K562 (cell line): Measurements from ENCODE around the gene CENPP. TPM values are rescaled to one million over a fixed set of nuclear protein-coding genes. Genes with fewer than 3 reads are reported as not detected.
A peak's percentile ranks its signal among the peaks of the same experiment; 100 is the strongest.

Experiments used
- ATAC-seq: fragments of 200-7000 bp; cut with Tn5 transposase; 3 replicates; pipeline ENCODE4 v1.9.1; 2020; ENCODE audit warnings: moderate library complexity
- BruUV-seq: library from RNA; stranded (reverse); fragments of 400-500 nt; replicated peaks from 2 replicates; lab custom pipeline; 2021; lab: Mats Ljungman, UMichigan
- CTCF ChIA-PET: fragments of 300-600 bp; formaldehyde crosslinking; extraction: SDS; loops from one replicate; lab custom pipeline; 2021; ENCODE audit warnings: low intra/inter-chr PET ratio; lab: Yijun Ruan, JAX
- POLR2A ChIA-PET: fragments of 300-600, 350-650 bp; sonication (Branson Sonifier 250); formaldehyde crosslinking; extraction: SDS; loops from one replicate; lab custom pipeline; 2021; ENCODE audit warnings: antibody characterized with exemption, inconsistent platforms; lab: Yijun Ruan, JAX
- DNase-seq, 4 experiments: peaks; one replicate each; pipeline versions ENCODE4 v3.0.0 to v3.0.0-alpha.2; 2011 to 2018; ENCODE audit warnings: low spot score in 3 of 4, mixed read lengths in 3 of 4; ENCODE audit errors: extremely low read depth in 1 of 4
- FAIRE-seq: peaks from 2 replicates; lab custom pipeline; 2011; peaks lifted over from hg19 to GRCh38; lab: Jason Lieb, UNC
- H2AFZ ChIP-seq: 2 replicates; pipeline ENCODE4 v1.6.0; 2011; ENCODE audit warnings: low read depth, low read length, control low read depth, inconsistent platforms
- H3K27ac ChIP-seq: fragments of 200-600 bp; 3 replicates; pipeline ENCODE4 v1.8.0; 2011; ENCODE audit warnings: low read depth, mild to moderate bottlenecking, control low read depth, inconsistent platforms, low read length, moderate library complexity, mixed read lengths; ENCODE audit errors: extremely low read depth
- H3K27me3 ChIP-seq, 2 experiments: fragments of 300-600 bp in 1 of 2; 2 replicates in 1 of 2; 3 replicates in 1 of 2; pipeline versions ENCODE4 v1.6.0 to v1.8.0; 2011; ENCODE audit warnings: inconsistent platforms in 2 of 2, low read length in 2 of 2, mild to moderate bottlenecking in 1 of 2, mixed read lengths in 1 of 2, moderate library complexity in 1 of 2; ENCODE audit not compliant: control insufficient read depth in 2 of 2, insufficient read depth in 2 of 2
- H3K36me3 ChIP-seq: fragments of 300-600 bp; 3 replicates; pipeline ENCODE4 v1.8.0; 2011; ENCODE audit warnings: mild to moderate bottlenecking, low read length, inconsistent platforms; ENCODE audit not compliant: control insufficient read depth, insufficient read depth
- H3K4me1 ChIP-seq, 2 experiments: fragments of 200-600 bp in 1 of 2; replicated peaks in 1 of 2; 2 replicates in 1 of 2; 3 replicates in 1 of 2; pipeline versions ENCODE4 v1.5.1 to v1.8.0; 2011; ENCODE audit warnings: inconsistent platforms in 2 of 2, low read length in 2 of 2, mild to moderate bottlenecking in 1 of 2, mixed read lengths in 1 of 2, moderate library complexity in 1 of 2; ENCODE audit not compliant: control insufficient read depth in 2 of 2, insufficient read depth in 2 of 2
- H3K4me2 ChIP-seq: 2 replicates; pipeline ENCODE4 v1.6.1; 2011; ENCODE audit warnings: low read length, control low read depth, inconsistent platforms, mixed read lengths; ENCODE audit not compliant: insufficient read depth
- H3K4me3 ChIP-seq: fragments of 200-600 bp; sonication (generic), shearing (Covaris generic); 2 replicates; pipeline ENCODE4 v1.5.1; 2016; ENCODE audit warnings: control low read depth, inconsistent platforms
- H3K79me2 ChIP-seq: fragments of 200-600 bp; 3 replicates; pipeline ENCODE4 v1.8.0; 2011; ENCODE audit warnings: low read length, inconsistent platforms; ENCODE audit not compliant: control insufficient read depth, insufficient read depth
- H3K9ac ChIP-seq, 2 experiments: 2 replicates each; pipeline versions ENCODE4 v1.6.0 to v1.6.1; 2011; ENCODE audit warnings: low read depth in 2 of 2, low read length in 2 of 2, control low read depth in 1 of 2, inconsistent platforms in 1 of 2, mild to moderate bottlenecking in 1 of 2, mixed read lengths in 1 of 2; ENCODE audit not compliant: insufficient read depth in 1 of 2
- H3K9me1 ChIP-seq: one replicate; pipeline ENCODE4 v1.6.0; 2011; ENCODE audit warnings: inconsistent platforms, mild to moderate bottlenecking, low read length, moderate library complexity; ENCODE audit not compliant: control insufficient read depth, insufficient read depth
- H3K9me3 ChIP-seq: replicated peaks from 2 replicates; pipeline ENCODE4 v1.5.1; 2011; ENCODE audit warnings: low read depth, low read length, inconsistent platforms; ENCODE audit not compliant: control insufficient read depth, insufficient read depth
- H4K20me1 ChIP-seq: replicated peaks from 2 replicates; pipeline ENCODE4 v1.6.1; 2011; ENCODE audit warnings: low read length, inconsistent platforms, mixed read lengths; ENCODE audit not compliant: control insufficient read depth, insufficient read depth
- CEBPG ChIP-seq, 3 experiments: fragments of 200-800 bp in 1 of 3; sonication (Bioruptor generic) in 1 of 3; sonication (generic) in 1 of 3; formaldehyde crosslinking in 1 of 3; IDR thresholded peaks in 2 of 3; conservative IDR thresholded peaks in 1 of 3; 2 replicates each; pipeline versions ENCODE4 v1.6.1 to v1.8.0; 2016 to 2022; ENCODE audit warnings: missing compliant biosample characterization in 2 of 3, missing genetic modification characterization in 2 of 3, mild to moderate bottlenecking in 1 of 3, missing genetic modification reagents in 1 of 3
- CREB1 ChIP-seq, 2 experiments: sonication (generic) in 1 of 2; formaldehyde crosslinking in 1 of 2; IDR thresholded peaks; 2 replicates each; pipeline versions ENCODE4 v1.6.1 to v1.8.0; 2012 to 2022; ENCODE audit warnings: inconsistent platforms in 1 of 2, mild to moderate bottlenecking in 1 of 2, missing genetic modification reagents in 1 of 2, moderate library complexity in 1 of 2
- ETV5 ChIP-seq: sonication (generic); formaldehyde crosslinking; IDR thresholded peaks from 2 replicates; pipeline ENCODE4 v1.4.0; 2020; ENCODE audit warnings: low read depth, mild to moderate bottlenecking, missing genetic modification reagents
- FOSL1 ChIP-seq: fragments of 200-800 bp; sonication (Bioruptor generic); conservative IDR thresholded peaks from 2 replicates; pipeline ENCODE4 v1.6.1; 2016; ENCODE audit warnings: missing genetic modification characterization, missing compliant biosample characterization
- FOXA3 ChIP-seq, 2 experiments: fragments of 450-650 bp in 1 of 2; sonication (generic) in 1 of 2; formaldehyde crosslinking; IDR thresholded peaks in 1 of 2; conservative IDR thresholded peaks in 1 of 2; 2 replicates each; pipeline versions ENCODE4 v1.4.0 to v1.8.0; 2020 to 2022; ENCODE audit warnings: mild to moderate bottlenecking in 2 of 2, missing genetic modification reagents in 1 of 2
- JUN ChIP-seq, 2 experiments: sonication (generic) in 1 of 2; formaldehyde crosslinking in 1 of 2; IDR thresholded peaks; 2 replicates each; pipeline versions ENCODE4 v1.6.1 to v1.8.0; 2012 to 2022; ENCODE audit warnings: borderline replicate concordance in 2 of 2, mild to moderate bottlenecking in 2 of 2, improper control_type of control experiment in 1 of 2, low read depth in 1 of 2, low read length in 1 of 2, missing genetic modification reagents in 1 of 2
- MXD1 ChIP-seq: fragments of 250-450 bp; sonication (Bioruptor Pico); IDR thresholded peaks from 2 replicates; pipeline ENCODE4 v1.8.0; 2021; ENCODE audit warnings: borderline replicate concordance, mild to moderate bottlenecking, moderate library complexity; ENCODE audit not compliant: poor library complexity, severe bottlenecking
- PHB ChIP-seq: fragments of 250-450 bp; sonication (Bioruptor Pico); IDR thresholded peaks from 2 replicates; pipeline ENCODE4 v1.5.0; 2021
- PHF8 ChIP-seq: fragments of 200-600 bp; sonication (generic); IDR thresholded peaks from 2 replicates; pipeline ENCODE4 v1.6.1; 2012; ENCODE audit warnings: mixed run types, mild to moderate bottlenecking, inconsistent platforms, low read length, moderate library complexity, borderline replicate concordance
- PML ChIP-seq: IDR thresholded peaks from 2 replicates; pipeline ENCODE4 v1.6.1; 2012; ENCODE audit warnings: low read length, inconsistent platforms
- RB1 ChIP-seq: fragments of 450-650 bp; IDR thresholded peaks from 2 replicates; pipeline ENCODE4 v1.6.1; 2017; ENCODE audit warnings: low read depth, mild to moderate bottlenecking
- RFX1 ChIP-seq: fragments of 450-650 bp; IDR thresholded peaks from 2 replicates; pipeline ENCODE4 v1.6.1; 2016; ENCODE audit warnings: mild to moderate bottlenecking, moderate library complexity
- RFX5 ChIP-seq: IDR thresholded peaks from 2 replicates; pipeline ENCODE4 v1.6.1; 2011; ENCODE audit warnings: low read depth, mild to moderate bottlenecking, improper control_type of control experiment, low read length
- SMAD4 ChIP-seq: fragments of 250-450 bp; sonication (Bioruptor Pico); conservative IDR thresholded peaks from 2 replicates; pipeline ENCODE4 v1.8.0; 2021; ENCODE audit warnings: inconsistent platforms, mild to moderate bottlenecking, moderate library complexity
- SMARCA4 ChIP-seq: fragments of 450-650 bp; IDR thresholded peaks from 2 replicates; pipeline ENCODE4 v1.6.1; 2016
- TEAD1 ChIP-seq, 2 experiments: fragments of 450-650 bp in 1 of 2; sonication (generic) in 1 of 2; formaldehyde crosslinking; IDR thresholded peaks; 2 replicates each; pipeline versions ENCODE4 v1.4.0 to v1.8.0; 2020 to 2022; ENCODE audit warnings: mild to moderate bottlenecking in 2 of 2, missing genetic modification reagents in 1 of 2
- ZEB2 ChIP-seq: fragments of 450-650 bp; IDR thresholded peaks from 2 replicates; pipeline ENCODE4 v1.6.1; 2016
- ZNF561 ChIP-seq: fragments of 450-650 bp; formaldehyde crosslinking; conservative IDR thresholded peaks from 2 replicates; pipeline ENCODE4 v1.4.0; 2020; ENCODE audit warnings: mild to moderate bottlenecking, moderate library complexity
- ZNF584 ChIP-seq: fragments of 200-800 bp; sonication (Bioruptor generic); IDR thresholded peaks from 2 replicates; pipeline ENCODE4 v1.6.1; 2016; ENCODE audit warnings: low read depth, mild to moderate bottlenecking, missing genetic modification characterization, missing compliant biosample characterization
- WGBS: fragments of 100-300 bp; shearing (Covaris generic); methylation state at CpG from one replicate; pipeline ENCODE4 v1.1.6; 2016; ENCODE audit warnings: low coverage, mixed read lengths; ENCODE audit not compliant: insufficient coverage; ENCODE audit errors: missing lambda C conversion rate; 5-methylcytosine and 5-hydroxymethylcytosine counted together
- in situ Hi-C: fragments of 300-500 bp; cut with MboI; formaldehyde crosslinking; loops from 4 replicates; pipeline ENCODE4 v1.15.0; 2018; ENCODE audit warnings: inconsistent platforms, mixed read lengths
- intact Hi-C: fragments of 100-400 bp; cut with micrococcal nuclease; formaldehyde crosslinking; loops from 2 replicates; pipeline ENCODE4 v1.14.2; 2022
- polyA plus RNA-seq, 8 experiments: library from polyadenylated mRNA; depleted of rRNA in 4 of 8; stranded (reverse) in 5 of 8; unstranded in 3 of 8; fragments of >200 nt; fragmentation: Nextera tagmentation in 2 of 8; fragmentation: Illumina TruSeq in 1 of 8; extraction: Ambion mirVana in 2 of 8; extraction: Trizol in 1 of 8; gene quantifications; 2 replicates each; pipeline versions ENCODE4 v1.2.1 to v1.2.3, GENCODE V29; 2011 to 2014; ENCODE audit warnings: inconsistent platforms in 1 of 8, missing spikeins in 1 of 8
- total RNA-seq, 7 experiments: library from RNA; depleted of rRNA in 6 of 7; stranded (reverse); fragments of >200 nt in 6 of 7; fragmentation: Illumina TruSeq in 2 of 7; extraction: Trizol in 2 of 7; gene quantifications; 2 replicates each; pipeline versions ENCODE4 v1.2.1 to v1.2.3, GENCODE V29; 2011 to 2021; ENCODE audit warnings: low replicate concordance in 1 of 7

Gene CENPP
- total and polyA plus RNA-seq, 9 of the 15 experiments (the other 6 are each of a cell fraction or from before 2014, with no cell fraction given) = 8.0 to 28.5 (median 17.9) TPM

GRCh38 chr9:92293452-92294296, 32.1 kb upstream of the CENPP start, which contains the start of gene IARS1:
TSS of gene IARS1 (minus strand) at chr9:92293697. CDS start at chr9:92289419, 4,278 bp downstream.
- Histone ChIP-seq H3K4me3 (peak within 1 kb of the TSS; percentile 70), H3K9me3 (no peaks in the 10 kb centered on the region), H3K36me3 (peaks cover 69% of the 10 kb centered on the region), H3K4me2 (peak within 1 kb of the TSS; percentile 100), H2AFZ (peak within 1 kb of the TSS; percentile 83), H4K20me1 (peaks cover 5% of the 10 kb centered on the region), H3K27ac (peak within 1 kb of the TSS; percentile 97), H3K4me1 (peaks cover 7 to 23% of the 10 kb centered on the region in 2 experiments), H3K9me1 (no peaks in the 10 kb centered on the region), H3K9ac (peak within 1 kb of the TSS; percentile 96 to 100), H3K79me2 (peaks cover 74% of the 10 kb centered on the region), H3K27me3 (no peaks in the 10 kb centered on the region)
- POLR2A ChIA-PET = interaction anchor here (0.6 to 4.0 kb wide), 3 partner anchors 13 to 337 kb away, joined by 3 to 38 read pairs (median 3); no protein-coding TSS in a partner anchor
- FAIRE-seq (peak; percentile 98), ATAC-seq (peak; percentile 87), DNase-seq (peak; percentile 99)
- CTCF ChIA-PET = no interaction called here
- TSS peak; percentile 91 for BruUV-seq
- in situ Hi-C loops (no loop called here), intact Hi-C loops (loop anchor here (2.0 kb wide), 1 partner anchor 31 kb away; the partner anchor contains the start of genes CENPP and NOL8)
- WGBS = under 1% methylated on average over 62 of the region's 63 CpGs
- TF ChIP-seq ZNF584 (CRISPR knock-in tag) (no peak), RFX1 (no peak), RFX5 (no peak), CREB1 (IDR thresholded peaks at IDR 0.05) (peak; percentile 95), CREB1 (CRISPR knock-in tag; IDR thresholded peaks at IDR 0.05) (peak; percentile 93), ZNF561 (CRISPR knock-in tag) (no peak), RB1 (peak; percentile 66; the same call in 1 of the 2 replicates), TEAD1 (CRISPR knock-in tag; IDR thresholded peaks at IDR 0.05) (peak in 1 of 2 experiments; percentile 63; a peak in 2 of 4 replicates), ETV5 (CRISPR knock-in tag) (peak; percentile 89), SMARCA4 (peak; percentile 25; the same call in 1 of the 2 replicates), FOXA3 (CRISPR knock-in tag; conservative IDR thresholded peaks at IDR 0.05 in 1 of 2, IDR thresholded peaks at IDR 0.05 in 1 of 2) (0 out of 4 replicates have a peak, but pooled peaks of 1 of the 2 experiments have one; percentile 21), SMAD4 (CRISPR knock-in tag) (no peak), PHB (CRISPR knock-in tag) (no peak), CEBPG (CRISPR knock-in tag; IDR thresholded peaks at IDR 0.05) (peak; percentile 100), CEBPG (tag; conservative IDR thresholded peaks at IDR 0.05 in 1 of 2, IDR thresholded peaks at IDR 0.05 in 1 of 2) (peak; percentile 99), PML (peak; percentile 83), ZEB2 (no peak), PHF8 (peak; percentile 94), FOSL1 (tag) (peak; percentile 55; the same call in 1 of the 2 replicates), JUN (IDR thresholded peaks at IDR 0.05; ENCODE audit: borderline replicate concordance, low read depth, low read length) (peak; percentile 84; the same call in 1 of the 2 replicates), JUN (CRISPR knock-in tag; IDR thresholded peaks at IDR 0.05; ENCODE audit: borderline replicate concordance) (no peak), MXD1 (CRISPR knock-in tag) (peak; percentile 78)
